LNCAP (cell line): ENCODE data around the gene SUMF1.

Experiments
- CTCF ChIP-seq: fragments of 450-650 bp; IDR thresholded peaks from 2 replicates; pipeline ENCODE4 v1.5.1; 2017; ENCODE audit warnings: mild to moderate bottlenecking

Gene SUMF1

GRCh38 chr3:4466741-4467521, at the start of gene SUMF1:
Gene SUMF1, minus strand, starts transcription at chr3:4467269. Its CDS starts 24 bp downstream, at chr3:4467245.
- no peak for TF ChIP-seq CTCF

- no peak for TF ChIP-seq CTCF
These were observed 49.0 kb upstream of the SUMF1 start for GRCh38 chr3:4515916-4516579.

- no peak for TF ChIP-seq CTCF
These were observed 47.8 kb upstream of the SUMF1 start for GRCh38 chr3:4514916-4515315.

- no peak for TF ChIP-seq CTCF
These were observed 47.3 kb upstream of the SUMF1 start for GRCh38 chr3:4514321-4514720.

- no peak for TF ChIP-seq CTCF
These were observed 46.0 kb upstream of the SUMF1 start for GRCh38 chr3:4512895-4513616.

- no peak for TF ChIP-seq CTCF
These were observed 44.6 kb upstream of the SUMF1 start for GRCh38 chr3:4511491-4512262.
